Esophagus mucosa (tissue), 1 donor: ENCODE measurements around the gene HCST. TPM values are rescaled to one million over a fixed set of nuclear protein-coding genes. Genes with fewer than 3 reads are reported as not detected.

Source experiments
- ATAC-seq: fragments of 200-7000 bp; cut with Tn5 transposase; one replicate; pipeline ENCODE4 v1.9.1; 2020
- total RNA-seq: library from RNA; stranded (reverse); gene quantifications from one replicate; pipeline ENCODE4 v1.2.4, GENCODE V29; 2023
- donor health status: DM: yes; HTN: yes; CAD: no.

Gene HCST
- total RNA-seq, 1 donor from 2014 or later, result 0.96 TPM

GRCh38 chr19:35938282-35939224 lies 36.2 kb downstream of the HCST start:
- ATAC-seq, result no peak

- no peak for ATAC-seq
Measured at GRCh38 chr19:35939307-35940077, 37.2 kb downstream of the HCST start.

GRCh38 chr19:35940078-35940775 lies 37.9 kb downstream of the HCST start:
- no peak for ATAC-seq

- ATAC-seq, result no peak
Measured at GRCh38 chr19:35940839-35941238, 38.5 kb downstream of the HCST start.

- no peak for ATAC-seq
Measured at GRCh38 chr19:35942235-35942634, 39.9 kb downstream of the HCST start.

- no peak for ATAC-seq
Measured at GRCh38 chr19:35943321-35944301, 41.3 kb downstream of the HCST start.

- ATAC-seq, result no peak
Measured at GRCh38 chr19:35944556-35944955, 42.2 kb downstream of the HCST start.

- ATAC-seq, result no peak
Measured at GRCh38 chr19:35945121-35945790, 42.9 kb downstream of the HCST start.

- ATAC-seq, result no peak
Measured at GRCh38 chr19:35946203-35946602, 43.9 kb downstream of the HCST start.

- ATAC-seq, result no peak
Measured at GRCh38 chr19:35949131-35949530, 46.8 kb downstream of the HCST start.

Other genes starting within 250 kb of the HCST start
- 3.8 TPM for gene UPK1A, start 236.0 kb upstream of the HCST start, total RNA-seq
- not detected for gene ZBTB32, start 198.0 kb upstream of the HCST start, total RNA-seq
- gene KMT2B, start 184.5 kb upstream of the HCST start, total RNA-seq, result 21.1 TPM
- 2.4 TPM for gene IGFLR1, start 160.1 kb upstream of the HCST start, total RNA-seq
- 10.1 TPM for gene U2AF1L4, start 157.1 kb upstream of the HCST start, total RNA-seq
- 56.9 TPM for gene PSENEN, start 156.9 kb upstream of the HCST start, total RNA-seq
- 3.0 TPM for gene LIN37, start 154.0 kb upstream of the HCST start, total RNA-seq
- 2.6 TPM for gene HSPB6, start 145.5 kb upstream of the HCST start, total RNA-seq
- gene PROSER3, start 144.4 kb upstream of the HCST start, total RNA-seq, result 14.7 TPM
- gene ARHGAP33, start 127.0 kb upstream of the HCST start, total RNA-seq, result 3.9 TPM
- not detected for gene PRODH2, start 89.7 kb upstream of the HCST start, total RNA-seq
- not detected for gene NPHS1, start 50.0 kb upstream of the HCST start, total RNA-seq
- 0.24 TPM for gene KIRREL2, start 45.6 kb upstream of the HCST start, total RNA-seq
- 0.84 TPM for gene APLP1, start 34.0 kb upstream of the HCST start, total RNA-seq
- 4.2 TPM for gene NFKBID, start 2.0 kb upstream of the HCST start, total RNA-seq
- 4.1 TPM for gene TYROBP, start 5.8 kb downstream of the HCST start, total RNA-seq
- 7.7 TPM for gene LRFN3, start 33.8 kb downstream of the HCST start, total RNA-seq
- 10.2 TPM for gene SDHAF1, start 92.7 kb downstream of the HCST start, total RNA-seq
- 0.88 TPM for gene SYNE4, start 106.3 kb downstream of the HCST start, total RNA-seq
- 12.3 TPM for gene ALKBH6, start 111.7 kb downstream of the HCST start, total RNA-seq
- gene CLIP3, start 130.3 kb downstream of the HCST start, total RNA-seq, result 1.3 TPM
- 3.0 TPM for gene THAP8, start 151.8 kb downstream of the HCST start, total RNA-seq
- 2.4 TPM for gene WDR62, start 152.4 kb downstream of the HCST start, total RNA-seq
- gene OVOL3, start 208.6 kb downstream of the HCST start, total RNA-seq, result not detected
- gene POLR2I, start 212.3 kb downstream of the HCST start, total RNA-seq, result 72.0 TPM
- gene TBCB, start 212.9 kb downstream of the HCST start, total RNA-seq, result 81.5 TPM
- 953 TPM for gene CAPNS1, start 237.5 kb downstream of the HCST start, total RNA-seq
- 3.5 TPM for gene COX7A1, start 249.9 kb downstream of the HCST start, total RNA-seq